Neural progenitor cell (in vitro differentiated cells): ENCODE data around the gene C22orf31.

ENCODE experiments used
- EZH2 ChIP-seq: fragments of 200-600 bp; sonication (generic); IDR thresholded peaks from 2 replicates; pipeline ENCODE4 v1.6.1; 2017; ENCODE audit warnings: antibody characterized with exemption, mild to moderate bottlenecking, moderate library complexity
- TF ChIP-seq, protein P1 (sequence below): fragments of 200-600 bp; sonication (generic); IDR thresholded peaks from 2 replicates; pipeline ENCODE4 v1.5.1; 2017; ENCODE audit warnings: antibody characterized with exemption, mild to moderate bottlenecking

DNA sequence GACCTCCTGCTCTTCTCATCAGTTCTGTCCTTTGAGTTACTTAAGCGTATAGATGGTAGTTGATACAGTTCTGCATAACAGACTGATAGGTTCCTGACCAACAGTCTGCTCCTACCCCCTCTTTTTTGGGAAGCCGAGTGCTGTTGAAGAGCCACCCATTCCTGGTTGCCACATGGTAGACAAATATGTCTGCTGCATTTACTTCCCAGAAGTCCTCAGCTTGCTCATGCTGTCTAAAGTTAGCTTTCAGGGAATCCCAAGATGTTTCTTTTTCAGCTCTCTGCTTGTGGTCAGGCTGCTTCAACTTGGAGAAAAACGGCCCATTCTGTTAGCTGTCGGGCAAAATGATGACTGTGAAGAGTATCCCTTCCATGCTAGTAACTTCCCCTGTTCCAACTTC lies 48.7 kb downstream of the C22orf31 start:
- TF ChIP-seq, protein P1, sequence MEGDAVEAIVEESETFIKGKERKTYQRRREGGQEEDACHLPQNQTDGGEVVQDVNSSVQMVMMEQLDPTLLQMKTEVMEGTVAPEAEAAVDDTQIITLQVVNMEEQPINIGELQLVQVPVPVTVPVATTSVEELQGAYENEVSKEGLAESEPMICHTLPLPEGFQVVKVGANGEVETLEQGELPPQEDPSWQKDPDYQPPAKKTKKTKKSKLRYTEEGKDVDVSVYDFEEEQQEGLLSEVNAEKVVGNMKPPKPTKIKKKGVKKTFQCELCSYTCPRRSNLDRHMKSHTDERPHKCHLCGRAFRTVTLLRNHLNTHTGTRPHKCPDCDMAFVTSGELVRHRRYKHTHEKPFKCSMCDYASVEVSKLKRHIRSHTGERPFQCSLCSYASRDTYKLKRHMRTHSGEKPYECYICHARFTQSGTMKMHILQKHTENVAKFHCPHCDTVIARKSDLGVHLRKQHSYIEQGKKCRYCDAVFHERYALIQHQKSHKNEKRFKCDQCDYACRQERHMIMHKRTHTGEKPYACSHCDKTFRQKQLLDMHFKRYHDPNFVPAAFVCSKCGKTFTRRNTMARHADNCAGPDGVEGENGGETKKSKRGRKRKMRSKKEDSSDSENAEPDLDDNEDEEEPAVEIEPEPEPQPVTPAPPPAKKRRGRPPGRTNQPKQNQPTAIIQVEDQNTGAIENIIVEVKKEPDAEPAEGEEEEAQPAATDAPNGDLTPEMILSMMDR = no peak
- TF ChIP-seq EZH2 = no peak
